OCI-LY1 (cell line): ENCODE data around the gene DYSF.

Experiments used
- H2AFZ ChIP-seq: fragments of 200-600 bp; sonication (generic), shearing (Covaris generic); 2 replicates; pipeline ENCODE4 v1.6.0; 2014; ENCODE audit warnings: antibody characterized with exemption, mild to moderate bottlenecking, low read length
- H3F3A ChIP-seq: fragments of 200-600 bp; sonication (generic), shearing (Covaris generic); 2 replicates; pipeline ENCODE4 v1.6.0; 2014; ENCODE audit warnings: mild to moderate bottlenecking, antibody characterized with exemption, low read length, moderate library complexity; ENCODE audit not compliant: insufficient read depth
- H3K27ac ChIP-seq: fragments of 200-600 bp; sonication (generic); 2 replicates; pipeline ENCODE4 v1.5.1; 2014; ENCODE audit warnings: low read length, mixed run types, mild to moderate bottlenecking, low read depth; ENCODE audit not compliant: poor library complexity, severe bottlenecking
- H3K27me3 ChIP-seq: fragments of 200-600 bp; sonication (generic); 2 replicates; pipeline ENCODE4 v1.6.0; 2014; ENCODE audit warnings: antibody characterized with exemption, mild to moderate bottlenecking, low read length, moderate library complexity; ENCODE audit not compliant: insufficient read depth
- H3K36me3 ChIP-seq: fragments of 200-600 bp; sonication (generic); 2 replicates; pipeline ENCODE4 v1.6.1; 2014; ENCODE audit warnings: mild to moderate bottlenecking, antibody characterized with exemption, low read length, moderate library complexity, mixed read lengths; ENCODE audit not compliant: insufficient read depth
- H3K4me1 ChIP-seq: fragments of 200-600 bp; sonication (generic); 2 replicates; pipeline ENCODE4 v1.5.1; 2014; ENCODE audit warnings: mild to moderate bottlenecking, low read length, moderate library complexity; ENCODE audit not compliant: insufficient read depth, severe bottlenecking
- H3K4me2 ChIP-seq: fragments of 200-600 bp; sonication (generic), shearing (Covaris generic); 2 replicates; pipeline ENCODE4 v1.6.1; 2014; ENCODE audit warnings: low read length
- H3K4me3 ChIP-seq: fragments of 200-600 bp; sonication (generic); 2 replicates; pipeline ENCODE4 v1.5.1; 2014; ENCODE audit warnings: low read length, low read depth, mild to moderate bottlenecking, mixed read lengths; ENCODE audit not compliant: poor library complexity, severe bottlenecking
- H3K79me2 ChIP-seq: fragments of 200-600 bp; shearing (Covaris generic); 2 replicates; pipeline ENCODE4 v1.6.1; 2016; ENCODE audit warnings: mixed run types, low read length, mixed read lengths; ENCODE audit not compliant: insufficient read depth
- H3K9ac ChIP-seq: fragments of 200-600 bp; sonication (generic), shearing (Covaris generic); 2 replicates; pipeline ENCODE4 v1.6.1; 2014; ENCODE audit warnings: mild to moderate bottlenecking, low read length, mixed read lengths
- H3K9me2 ChIP-seq: fragments of 200-600 bp; sonication (generic), shearing (Covaris generic); 2 replicates; pipeline ENCODE4 v1.6.1; 2014; ENCODE audit warnings: low read depth, mild to moderate bottlenecking, low read length, mixed read lengths
- H3K9me3 ChIP-seq: fragments of 200-600 bp; shearing (Covaris generic); 2 replicates; pipeline ENCODE4 v1.6.1; 2014; ENCODE audit warnings: low read length, mixed read lengths
- H4K20me1 ChIP-seq: fragments of 200-600 bp; sonication (generic), shearing (Covaris generic); 2 replicates; pipeline ENCODE4 v1.6.0; 2016; ENCODE audit warnings: mild to moderate bottlenecking, low read length; ENCODE audit not compliant: insufficient read depth
- CTCF ChIP-seq: fragments of 200-600 bp; sonication (generic), shearing (Covaris generic); IDR thresholded peaks from 2 replicates; pipeline ENCODE4 v1.5.1; 2017; ENCODE audit warnings: mild to moderate bottlenecking, antibody characterized with exemption, low read length, moderate library complexity, mixed read lengths
- EZH2 ChIP-seq: fragments of 200-600 bp; sonication (generic), shearing (Covaris generic); IDR thresholded peaks from 2 replicates; pipeline ENCODE4 v1.8.0; 2017; ENCODE audit warnings: borderline replicate concordance, mixed run types, mild to moderate bottlenecking, antibody characterized with exemption, low read length, moderate library complexity, mixed read lengths

DYSF gene

GRCh38 chr2:71451705-71452104, 1.7 kb upstream of the DYSF start:
- Histone ChIP-seq H3K79me2 (no peaks in the 10 kb centered on the region), H3K36me3 (no peaks in the 10 kb centered on the region), H3K9ac (no peak overlapping the region), H3F3A (no peaks in the 10 kb centered on the region), H3K9me3 (no peaks in the 10 kb centered on the region), H3K27me3 (no peaks in the 10 kb centered on the region), H4K20me1 (no peaks in the 10 kb centered on the region), H3K4me3 (no peak overlapping the region), H3K27ac (no peak overlapping the region), H2AFZ (no peak overlapping the region), H3K4me1 (no peaks in the 10 kb centered on the region), H3K4me2 (no peak overlapping the region), H3K9me2 (no peaks in the 10 kb centered on the region)
- TF ChIP-seq CTCF (no peak), EZH2 (no peak)

GRCh38 chr2:71452565-71452964, 796 bp upstream of the DYSF start:
- Histone ChIP-seq H4K20me1 (no peaks in the 10 kb centered on the region), H3F3A (no peaks in the 10 kb centered on the region), H3K36me3 (no peaks in the 10 kb centered on the region), H3K79me2 (no peaks in the 10 kb centered on the region), H2AFZ (no peak overlapping the region), H3K4me3 (no peak overlapping the region), H3K27ac (no peak overlapping the region), H3K9me2 (no peaks in the 10 kb centered on the region), H3K9ac (no peak overlapping the region), H3K4me1 (no peaks in the 10 kb centered on the region), H3K4me2 (no peak overlapping the region), H3K9me3 (no peaks in the 10 kb centered on the region), H3K27me3 (no peaks in the 10 kb centered on the region)
- TF ChIP-seq CTCF (peak; percentile 17; the same call in 1 of the 2 replicates), EZH2 (no peak)

GRCh38 chr2:71454221-71455010, 1.1 kb downstream of the DYSF start:
- H3K9me3 ChIP-seq, result no peaks in the 10 kb centered on the region
- H4K20me1 ChIP-seq, result no peaks in the 10 kb centered on the region
- no peak overlapping the region for H3K9ac ChIP-seq
- H3K9me2 ChIP-seq, result no peaks in the 10 kb centered on the region
- H3K27ac ChIP-seq, result no peak overlapping the region
- no peaks in the 10 kb centered on the region for H3K79me2 ChIP-seq
- no peaks in the 10 kb centered on the region for H3F3A ChIP-seq
- H3K4me3 ChIP-seq, result no peak overlapping the region
- TF ChIP-seq EZH2, result no peak
- TF ChIP-seq CTCF, result no peak
- no peaks in the 10 kb centered on the region for H3K27me3 ChIP-seq
- no peak overlapping the region for H3K4me2 ChIP-seq
- H2AFZ ChIP-seq, result no peak overlapping the region
- no peaks in the 10 kb centered on the region for H3K4me1 ChIP-seq
- H3K36me3 ChIP-seq, result no peaks in the 10 kb centered on the region
